Raji (cell line): ENCODE measurements around the gene SPINT2.

ENCODE experiments used
- POLR2A ChIP-seq: IDR thresholded peaks from 2 replicates; pipeline ENCODE4 v1.6.1; 2011; ENCODE audit warnings: low read depth, low read length, control low read depth; ENCODE audit not compliant: insufficient read depth

Gene SPINT2

GRCh38 chr19:38229585-38230073 lies 34.7 kb upstream of the SPINT2 start:
- TF ChIP-seq POLR2A = peak; percentile 55

DNA sequence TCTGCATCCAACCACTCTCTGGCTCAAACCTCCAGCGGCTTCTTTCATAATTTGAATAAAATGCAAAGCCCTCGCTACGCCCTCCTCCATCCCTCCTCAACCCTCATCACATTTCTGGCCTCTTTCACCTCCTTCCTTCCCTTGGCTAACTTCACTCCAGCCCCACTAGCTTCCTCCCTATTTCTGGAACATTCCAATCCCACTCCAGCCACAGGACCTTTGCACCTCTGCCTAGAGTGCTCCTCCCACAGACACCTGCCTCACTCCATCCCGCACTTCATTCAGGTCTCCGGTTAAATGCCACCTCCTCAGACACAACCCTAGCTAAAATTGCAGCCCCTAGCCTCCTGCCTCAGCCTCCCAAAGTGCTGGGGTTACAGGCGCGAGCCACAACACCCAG lies 32.5 kb upstream of the SPINT2 start:
- no peak for TF ChIP-seq POLR2A

GRCh38 chr19:38233740-38234251 lies 30.6 kb upstream of the SPINT2 start:
- TF ChIP-seq POLR2A = no peak

DNA sequence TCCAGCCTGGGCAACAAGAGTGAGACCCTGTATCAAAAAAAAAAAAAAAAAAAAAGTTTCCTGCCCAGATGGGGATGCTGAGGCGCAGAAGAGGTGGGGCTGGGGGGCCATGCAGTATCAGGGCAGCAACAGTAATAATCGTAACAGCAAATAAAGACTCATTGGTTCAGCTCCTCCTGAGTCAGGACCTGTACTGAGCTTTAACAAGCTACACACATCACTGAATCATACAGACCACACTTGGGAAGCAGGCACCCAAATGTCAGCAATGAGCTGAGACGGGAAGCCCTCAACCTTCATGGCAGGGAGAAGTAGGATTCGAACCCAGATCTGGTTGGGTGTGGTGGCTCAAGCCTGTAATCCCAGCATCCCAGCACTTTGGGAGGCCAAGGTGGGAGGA lies 29.8 kb upstream of the SPINT2 start:
- TF ChIP-seq POLR2A = no peak

DNA sequence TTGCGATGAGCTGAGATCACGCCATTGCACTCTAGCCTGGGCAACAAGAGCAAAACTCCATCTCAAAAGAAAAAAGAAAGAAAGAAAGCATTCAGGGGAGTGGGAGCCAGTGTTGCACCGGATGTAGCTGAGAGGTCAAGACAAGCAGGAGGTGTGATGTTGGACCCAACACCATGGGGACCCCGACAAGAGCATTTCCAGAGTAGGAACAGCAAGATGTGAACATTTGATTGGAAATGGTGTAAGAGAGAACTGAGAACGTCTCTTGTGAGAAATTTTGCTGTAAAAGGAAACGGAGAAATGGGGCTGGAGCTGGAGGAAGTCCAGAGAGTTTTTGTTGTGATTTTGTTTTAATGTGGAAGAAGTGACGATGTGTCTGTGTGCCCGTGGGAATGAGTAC lies 24.6 kb upstream of the SPINT2 start:
- TF ChIP-seq POLR2A = no peak

GRCh38 chr19:38243279-38243673 lies 21.1 kb upstream of the SPINT2 start:
- TF ChIP-seq POLR2A = no peak

- no peak for TF ChIP-seq POLR2A
Observed at GRCh38 chr19:38245826-38246498, 18.4 kb upstream of the SPINT2 start.

GRCh38 chr19:38247126-38247525 lies 17.2 kb upstream of the SPINT2 start:
- no peak for TF ChIP-seq POLR2A

DNA sequence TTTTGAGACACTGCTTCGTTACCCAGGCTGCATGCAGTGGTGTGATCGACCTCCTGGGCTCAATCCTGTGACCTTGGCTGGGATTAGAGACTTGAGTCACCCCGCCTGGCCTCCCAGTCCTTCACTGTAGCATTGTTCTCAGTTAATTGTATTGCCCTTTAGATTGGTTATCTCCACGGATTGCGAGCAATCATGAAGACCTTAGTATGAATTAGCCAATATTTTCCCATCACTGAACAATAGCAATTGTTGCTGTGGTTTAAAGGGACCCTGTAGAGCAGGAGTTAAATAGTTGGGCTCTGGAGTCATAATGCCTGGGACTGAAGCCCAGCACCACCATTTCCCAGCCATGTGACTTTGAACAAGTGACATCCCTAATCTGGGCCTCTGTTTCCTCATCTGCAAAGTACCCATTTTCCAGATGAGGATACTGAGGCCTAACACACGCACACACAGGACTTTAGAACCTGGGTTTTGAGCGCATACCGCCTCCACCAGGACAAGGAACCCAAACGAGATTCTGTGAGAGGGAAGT lies 16.6 kb upstream of the SPINT2 start:
- TF ChIP-seq POLR2A = no peak

DNA sequence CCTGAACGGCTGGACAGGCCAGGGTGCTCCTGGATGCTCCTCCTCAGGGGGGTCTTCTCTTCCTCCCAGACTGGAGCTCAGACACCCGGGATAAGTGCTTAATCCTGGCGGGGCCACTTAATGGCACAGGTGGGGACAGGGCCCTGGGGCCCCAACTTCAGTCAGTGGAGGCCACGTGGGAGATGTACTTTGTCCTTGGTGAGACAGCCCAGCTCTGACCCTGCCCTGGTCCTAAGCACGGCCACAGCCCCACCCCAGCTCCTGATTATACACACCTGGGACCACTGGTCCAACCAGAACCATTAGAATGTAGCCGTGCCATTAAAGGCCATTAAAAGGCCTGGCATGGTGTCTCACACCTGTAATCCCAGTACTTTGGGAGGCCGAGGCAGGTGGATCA lies 16.0 kb upstream of the SPINT2 start:
- no peak for TF ChIP-seq POLR2A

DNA sequence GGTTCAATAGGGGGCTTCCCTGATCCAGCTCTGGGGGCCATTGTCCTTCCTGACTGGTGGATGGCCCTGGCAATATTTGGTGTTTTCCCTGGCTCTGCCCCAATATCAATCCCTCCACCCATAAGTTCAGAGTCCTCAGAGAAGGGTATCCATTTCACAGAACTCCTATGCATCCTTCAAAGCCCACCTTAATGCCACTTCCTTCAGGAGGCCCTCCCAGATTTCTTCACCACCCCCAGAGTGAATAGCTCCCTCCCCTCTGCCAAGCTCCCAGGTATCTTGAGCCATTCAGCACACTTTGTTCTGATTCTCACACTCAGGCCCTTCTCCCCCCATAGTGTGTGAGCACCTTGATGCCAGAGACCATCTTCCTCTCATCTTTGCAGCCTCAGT lies 13.9 kb upstream of the SPINT2 start:
- no peak for TF ChIP-seq POLR2A

DNA sequence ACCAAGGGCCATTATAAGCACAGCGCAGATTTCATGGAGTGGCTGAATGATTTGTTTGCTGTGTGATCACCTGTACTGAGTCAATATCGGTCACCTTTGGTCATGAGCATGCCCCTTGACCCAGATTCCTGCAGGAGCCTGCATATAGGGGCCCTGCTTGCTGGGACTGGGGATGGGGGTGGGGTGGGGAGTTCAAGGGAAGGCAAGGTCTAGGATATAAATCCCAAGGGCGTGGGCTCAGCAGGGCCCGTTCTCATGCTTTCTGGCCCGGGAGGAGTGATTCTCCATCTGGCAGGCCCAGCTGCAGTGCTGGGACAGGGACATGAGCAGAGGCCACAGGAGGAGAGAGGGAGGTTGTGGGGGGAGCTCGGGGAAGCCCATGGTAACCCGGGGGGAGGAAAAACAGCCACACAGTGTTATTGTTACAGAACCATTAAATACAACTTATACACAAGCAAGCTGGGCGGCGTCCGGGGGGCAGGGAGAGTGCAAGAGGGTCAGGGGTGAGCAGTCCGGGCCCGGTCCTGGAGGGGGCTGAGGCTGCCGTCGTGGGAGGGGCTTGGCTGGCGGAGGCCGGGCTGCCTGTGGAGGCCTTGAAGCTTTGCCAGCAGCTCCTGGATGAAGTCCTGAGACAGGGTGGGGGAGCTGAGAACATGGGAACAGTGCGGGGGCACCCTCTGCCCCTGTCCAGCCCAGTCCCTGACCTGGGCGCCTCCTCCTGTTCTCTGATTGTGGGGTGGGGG lies 13.4 kb upstream of the SPINT2 start:
- no peak for TF ChIP-seq POLR2A

- TF ChIP-seq POLR2A = no peak
Observed at GRCh38 chr19:38251564-38252051, 12.8 kb upstream of the SPINT2 start.

GRCh38 chr19:38252385-38252784 lies 12.0 kb upstream of the SPINT2 start:
- no peak for TF ChIP-seq POLR2A

GRCh38 chr19:38252941-38253691 lies 11.3 kb upstream of the SPINT2 start:
- 0 out of 2 replicates have a peak, but pooled peaks have one; percentile 10 for TF ChIP-seq POLR2A
